ENCODE measurements around the gene SCO2. TPM values are rescaled to one million over a fixed set of nuclear protein-coding genes. Genes with fewer than 3 reads are reported as not detected.

The SCO2 gene
- total RNA-seq, 1 donor from 2014 or later, result 1.8 TPM

GRCh38 chr22:50481045-50481439 lies 44.4 kb downstream of the SCO2 start:
- no peak overlapping the region for H3K9ac ChIP-seq (ENCODE audit: low read length)

GRCh38 chr22:50479721-50480120 lies 45.7 kb downstream of the SCO2 start:
- no peak for DNase-seq (ENCODE audit: low read depth)
- Histone ChIP-seq H3K4me1 (ENCODE audit: insufficient read depth, low read length) (peaks cover 5% of the 10 kb centered on the region), H3K4me3 (ENCODE audit: insufficient read depth, low read depth, low read length) (no peak overlapping the region), H3K27me3 (ENCODE audit: insufficient read depth, low read length) (peaks cover 17% of the 10 kb centered on the region), H4K20me1 (ENCODE audit: insufficient read depth, low read length) (no peaks in the 10 kb centered on the region), H3K9me3 (ENCODE audit: insufficient read depth, low read depth, low read length) (no peaks in the 10 kb centered on the region), H3K4me2 (ENCODE audit: low read length) (no peak overlapping the region), H3K27ac (ENCODE audit: low read depth, low read length) (no peak overlapping the region), H2AFZ (ENCODE audit: low read depth, low read length) (no peak overlapping the region), H3K79me2 (ENCODE audit: insufficient read depth, low read length) (no peaks in the 10 kb centered on the region), H3K36me3 (ENCODE audit: insufficient read depth, low read length) (no peaks in the 10 kb centered on the region), H3K9ac (ENCODE audit: low read length) (no peak overlapping the region)
- no peak for TF ChIP-seq CTCF (IDR thresholded peaks at IDR 0.05; ENCODE audit: insufficient read depth, low read depth, low read length)
- TF ChIP-seq EZH2 (IDR thresholded peaks at IDR 0.05; ENCODE audit: insufficient read depth, low read length), result no peak
- Mint-ChIP-seq H3K4me3 (ENCODE audit: unreplicated experiment) (peak overlapping the region; percentile 81), H3K36me3 (ENCODE audit: low read depth, unreplicated experiment) (peaks cover 6% of the 10 kb centered on the region), H3K27me3 (ENCODE audit: low read depth, unreplicated experiment) (peaks cover 28% of the 10 kb centered on the region), H3K9me3 (ENCODE audit: unreplicated experiment) (peaks cover 3% of the 10 kb centered on the region), H3K27ac (ENCODE audit: unreplicated experiment) (peak overlapping the region; percentile 26), H3K4me1 (ENCODE audit: low read depth, unreplicated experiment) (no peaks in the 10 kb centered on the region)
- FAIRE-seq, result no peak

More at GRCh38 chr22:50481045-50481439, 44.4 kb downstream of the SCO2 start:
- Histone ChIP-seq H3K4me2 (ENCODE audit: low read length) (peak overlapping the region; percentile 57), H3K4me3 (ENCODE audit: insufficient read depth, low read depth, low read length) (no peak overlapping the region), H4K20me1 (ENCODE audit: insufficient read depth, low read length) (no peaks in the 10 kb centered on the region), H3K27me3 (ENCODE audit: insufficient read depth, low read length) (peaks cover 17% of the 10 kb centered on the region), H3K36me3 (ENCODE audit: insufficient read depth, low read length) (no peaks in the 10 kb centered on the region), H3K4me1 (ENCODE audit: insufficient read depth, low read length) (no peaks in the 10 kb centered on the region), H3K9me3 (ENCODE audit: insufficient read depth, low read depth, low read length) (no peaks in the 10 kb centered on the region), H3K79me2 (ENCODE audit: insufficient read depth, low read length) (no peaks in the 10 kb centered on the region), H3K27ac (ENCODE audit: low read depth, low read length) (no peak overlapping the region), H2AFZ (ENCODE audit: low read depth, low read length) (peak overlapping the region; percentile 52)
- Mint-ChIP-seq H3K27ac (ENCODE audit: unreplicated experiment) (no peak overlapping the region), H3K27me3 (ENCODE audit: low read depth, unreplicated experiment) (peaks cover 29% of the 10 kb centered on the region), H3K4me3 (ENCODE audit: unreplicated experiment) (peak overlapping the region; percentile 81), H3K4me1 (ENCODE audit: low read depth, unreplicated experiment) (peaks cover 2% of the 10 kb centered on the region), H3K9me3 (ENCODE audit: unreplicated experiment) (peaks cover 3% of the 10 kb centered on the region), H3K36me3 (ENCODE audit: low read depth, unreplicated experiment) (peaks cover 6% of the 10 kb centered on the region)
- no peak for TF ChIP-seq CTCF (IDR thresholded peaks at IDR 0.05; ENCODE audit: insufficient read depth, low read depth, low read length)
- TF ChIP-seq EZH2 (IDR thresholded peaks at IDR 0.05; ENCODE audit: insufficient read depth, low read length), result peak; percentile 97
- FAIRE-seq (no peak), DNase-seq (ENCODE audit: low read depth) (no peak)

- Histone ChIP-seq H3K4me2 (ENCODE audit: low read length) (no peak overlapping the region), H3K4me3 (ENCODE audit: insufficient read depth, low read depth, low read length) (no peak overlapping the region), H3K36me3 (ENCODE audit: insufficient read depth, low read length) (no peaks in the 10 kb centered on the region), H2AFZ (ENCODE audit: low read depth, low read length) (no peak overlapping the region), H3K79me2 (ENCODE audit: insufficient read depth, low read length) (peaks cover 14% of the 10 kb centered on the region), H3K9me3 (ENCODE audit: insufficient read depth, low read depth, low read length) (no peaks in the 10 kb centered on the region), H4K20me1 (ENCODE audit: insufficient read depth, low read length) (peaks cover 13% of the 10 kb centered on the region), H3K4me1 (ENCODE audit: insufficient read depth, low read length) (peaks cover 17% of the 10 kb centered on the region), H3K27ac (ENCODE audit: low read depth, low read length) (no peak overlapping the region), H3K9ac (ENCODE audit: low read length) (no peak overlapping the region), H3K27me3 (ENCODE audit: insufficient read depth, low read length) (peaks cover 15% of the 10 kb centered on the region)
- H3K4me1 Mint-ChIP-seq (ENCODE audit: low read depth, unreplicated experiment), result peaks cover 8% of the 10 kb centered on the region
- FAIRE-seq (no peak), DNase-seq (ENCODE audit: low read depth) (no peak)
- no peak overlapping the region for H3K27ac Mint-ChIP-seq (ENCODE audit: unreplicated experiment)
- peaks cover 5% of the 10 kb centered on the region for H3K36me3 Mint-ChIP-seq (ENCODE audit: low read depth, unreplicated experiment)
- peaks cover 3% of the 10 kb centered on the region for H3K9me3 Mint-ChIP-seq (ENCODE audit: unreplicated experiment)
- no peak for TF ChIP-seq EZH2 (IDR thresholded peaks at IDR 0.05; ENCODE audit: insufficient read depth, low read length)
- TF ChIP-seq CTCF (IDR thresholded peaks at IDR 0.05; ENCODE audit: insufficient read depth, low read depth, low read length), result no peak
- H3K27me3 Mint-ChIP-seq (ENCODE audit: low read depth, unreplicated experiment), result peaks cover 28% of the 10 kb centered on the region
- H3K4me3 Mint-ChIP-seq (ENCODE audit: unreplicated experiment), result peak overlapping the region; percentile 57
These were observed 47.5 kb downstream of the SCO2 start for GRCh38 chr22:50477923-50478322.
